ENCODE data around the gene ITGB1BP1.

ITGB1BP1 gene

GRCh38 chr2:9423100-9423921, at the start of gene ITGB1BP1, which contains the start of gene CPSF3:
Gene ITGB1BP1, minus strand, starts transcription at chr2:9423528. Its CDS starts 4,831 bp downstream, at chr2:9418697.
Gene CPSF3, plus strand, starts transcription at chr2:9423654. Its CDS starts 120 bp downstream, at chr2:9423774.
- peak within 1 kb of the TSS; percentile 10 for H3K9ac ChIP-seq
- no peaks in the 10 kb centered on the region for H3K36me3 ChIP-seq (ENCODE audit: control insufficient read depth, insufficient read depth, low read length)
- peak within 1 kb of the TSS; percentile 84 for H3K4me3 ChIP-seq (ENCODE audit: low read depth, low read length)
- no peak for TF ChIP-seq CTCF (IDR thresholded peaks at IDR 0.05)
- H3K27me3 ChIP-seq (ENCODE audit: control insufficient read depth, insufficient read depth, low read length), result no peaks in the 10 kb centered on the region
- peaks cover 23% of the 10 kb centered on the region for H3K79me2 ChIP-seq
- H3K27ac ChIP-seq, result peak within 1 kb of the TSS; percentile 65
- H3K9me3 ChIP-seq (ENCODE audit: control insufficient read depth, low read length), result no peaks in the 10 kb centered on the region
- H3K4me1 ChIP-seq, result peaks cover 7% of the 10 kb centered on the region
- peak within 1 kb of the TSS; percentile 72 for H3K4me2 ChIP-seq (ENCODE audit: low read length)
- H2AFZ ChIP-seq, result peak within 1 kb of the TSS; percentile 71

- Histone ChIP-seq H2AFZ (no peak overlapping the region), H3K9me3 (ENCODE audit: control insufficient read depth, low read length) (no peaks in the 10 kb centered on the region), H3K4me1 (peaks cover 3% of the 10 kb centered on the region), H3K4me3 (ENCODE audit: low read depth, low read length) (no peak overlapping the region), H3K79me2 (peaks cover 8% of the 10 kb centered on the region), H3K27me3 (ENCODE audit: control insufficient read depth, insufficient read depth, low read length) (no peaks in the 10 kb centered on the region), H3K36me3 (ENCODE audit: control insufficient read depth, insufficient read depth, low read length) (no peaks in the 10 kb centered on the region), H3K27ac (no peak overlapping the region), H3K4me2 (ENCODE audit: low read length) (no peak overlapping the region), H3K9ac (no peak overlapping the region)
- TF ChIP-seq CTCF (IDR thresholded peaks at IDR 0.05), result no peak
These were observed 49.2 kb upstream of the ITGB1BP1 start for GRCh38 chr2:9472511-9472910.

GRCh38 chr2:9471206-9471605, 47.9 kb upstream of the ITGB1BP1 start:
- no peak for TF ChIP-seq CTCF (IDR thresholded peaks at IDR 0.05)
- Histone ChIP-seq H3K27ac (no peak overlapping the region), H3K4me1 (peaks cover 3% of the 10 kb centered on the region), H3K9me3 (ENCODE audit: control insufficient read depth, low read length) (no peaks in the 10 kb centered on the region), H3K36me3 (ENCODE audit: control insufficient read depth, insufficient read depth, low read length) (no peaks in the 10 kb centered on the region), H3K4me2 (ENCODE audit: low read length) (no peak overlapping the region), H3K27me3 (ENCODE audit: control insufficient read depth, insufficient read depth, low read length) (no peaks in the 10 kb centered on the region), H3K4me3 (ENCODE audit: low read depth, low read length) (no peak overlapping the region), H3K79me2 (peaks cover 6% of the 10 kb centered on the region), H3K9ac (no peak overlapping the region), H2AFZ (no peak overlapping the region)

GRCh38 chr2:9467687-9468086, 44.4 kb upstream of the ITGB1BP1 start:
- H3K4me2 ChIP-seq (ENCODE audit: low read length), result peak overlapping the region; percentile 57
- no peaks in the 10 kb centered on the region for H3K36me3 ChIP-seq (ENCODE audit: control insufficient read depth, insufficient read depth, low read length)
- no peaks in the 10 kb centered on the region for H3K9me3 ChIP-seq (ENCODE audit: control insufficient read depth, low read length)
- H3K9ac ChIP-seq, result no peak overlapping the region
- H3K27ac ChIP-seq, result peak overlapping the region; percentile 20
- no peak overlapping the region for H3K4me3 ChIP-seq (ENCODE audit: low read depth, low read length)
- no peaks in the 10 kb centered on the region for H3K27me3 ChIP-seq (ENCODE audit: control insufficient read depth, insufficient read depth, low read length)
- H3K4me1 ChIP-seq, result no peaks in the 10 kb centered on the region
- H3K79me2 ChIP-seq, result no peaks in the 10 kb centered on the region
- peak overlapping the region; percentile 1 for H2AFZ ChIP-seq
- TF ChIP-seq CTCF (IDR thresholded peaks at IDR 0.05), result no peak

Measured in parathyroid adenoma (tissue), 2 donors.